GM21717 (cell line): Measurements from ENCODE around the gene DNAAF1.

Experiments used
- ATAC-seq: cut with Tn5 transposase; IDR thresholded peaks from one replicate; pipeline ENCODE4 v1.9.1; 2021; ENCODE audit warnings: mild to moderate bottlenecking, moderate library complexity; ENCODE audit not compliant: unreplicated experiment

Gene DNAAF1

GRCh38 chr16:84159007-84159406 lies 13.9 kb downstream of the DNAAF1 start:
- ATAC-seq, result no peak

- ATAC-seq, result no peak
Measured at GRCh38 chr16:84159800-84160199, 14.7 kb downstream of the DNAAF1 start.

GRCh38 chr16:84161037-84161436 lies 15.9 kb downstream of the DNAAF1 start:
- ATAC-seq, result no peak

- ATAC-seq, result no peak
Measured at GRCh38 chr16:84161801-84162200, 16.7 kb downstream of the DNAAF1 start.

- ATAC-seq, result no peak
Measured at GRCh38 chr16:84165746-84166145, 20.6 kb downstream of the DNAAF1 start.

GRCh38 chr16:84166796-84167695 lies 21.9 kb downstream of the DNAAF1 start:
- ATAC-seq, result no peak

- no peak for ATAC-seq
Measured at GRCh38 chr16:84169765-84170310, 24.7 kb downstream of the DNAAF1 start.

GRCh38 chr16:84174396-84174795 lies 29.3 kb downstream of the DNAAF1 start:
- no peak for ATAC-seq

GRCh38 chr16:84175350-84176081 lies 30.4 kb downstream of the DNAAF1 start:
- ATAC-seq, result peak; percentile 55

GRCh38 chr16:84176192-84177053 lies 31.3 kb downstream of the DNAAF1 start:
- no peak for ATAC-seq

- ATAC-seq, result no peak
Measured at GRCh38 chr16:84177741-84178073, 32.6 kb downstream of the DNAAF1 start.

GRCh38 chr16:84178146-84178765 lies 33.1 kb downstream of the DNAAF1 start:
- ATAC-seq, result no peak

GRCh38 chr16:84178892-84179611 lies 33.9 kb downstream of the DNAAF1 start:
- no peak for ATAC-seq

- ATAC-seq, result no peak
Measured at GRCh38 chr16:84179612-84180320, 34.7 kb downstream of the DNAAF1 start.

- ATAC-seq, result no peak
Measured at GRCh38 chr16:84180519-84181140, 35.5 kb downstream of the DNAAF1 start.

- ATAC-seq, result no peak
Measured at GRCh38 chr16:84181144-84181915, 36.2 kb downstream of the DNAAF1 start.

GRCh38 chr16:84182104-84182503 lies 37.0 kb downstream of the DNAAF1 start:
- ATAC-seq, result no peak
